GM12878 (cell line): ENCODE data around the gene PFKFB3. TPM values are rescaled to one million over a fixed set of nuclear protein-coding genes. Genes with fewer than 3 reads are reported as not detected.

ENCODE experiments used
- ATAC-seq: fragments of 200-7000 bp; cut with Tn5 transposase; 3 replicates; pipeline ENCODE4 v1.9.1; 2020; ENCODE audit warnings: mild to moderate bottlenecking, moderate library complexity
- BruUV-seq: library from RNA; stranded (reverse); fragments of 400-500 nt; replicated peaks from 2 replicates; lab custom pipeline; 2021; lab: Mats Ljungman, UMichigan
- CTCF ChIA-PET: fragments of 300-600 bp; sonication (Branson Sonifier 250); formaldehyde crosslinking; extraction: SDS; loops from one replicate; lab custom pipeline; 2021; ENCODE audit warnings: inconsistent platforms; lab: Yijun Ruan, JAX
- POLR2A ChIA-PET: fragments of 350-600 bp; formaldehyde crosslinking; extraction: SDS; loops from one replicate; lab custom pipeline; 2021; ENCODE audit warnings: inconsistent platforms; lab: Charles Lee
- RAD21 ChIA-PET: fragments of 300-600 bp; sonication (Branson Sonifier 250); formaldehyde crosslinking; loops from one replicate; lab custom pipeline; 2023; ENCODE audit warnings: antibody characterized with exemption; ENCODE audit not compliant: unreplicated experiment; lab: Charles Lee
- SMC1A ChIA-PET: fragments of 300-600 bp; sonication (Branson Sonifier 250); formaldehyde crosslinking; loops from one replicate; lab custom pipeline; 2023; ENCODE audit not compliant: unreplicated experiment, uncharacterized antibody; lab: Charles Lee
- DNase-seq: peaks from one replicate; pipeline ENCODE4 v3.0.0-alpha.2; 2011; ENCODE audit warnings: low read depth, low spot score
- FAIRE-seq: peaks from 3 replicates; lab custom pipeline; 2011; peaks lifted over from hg19 to GRCh38; lab: Jason Lieb, UNC
- H2AFZ ChIP-seq: 2 replicates; pipeline ENCODE4 v1.6.0; 2011; ENCODE audit warnings: low read depth, low read length, control low read depth; ENCODE audit not compliant: control insufficient read depth
- H3K27ac ChIP-seq: 2 replicates; pipeline ENCODE4 v1.5.1; 2011; ENCODE audit warnings: control low read depth; ENCODE audit not compliant: control insufficient read depth, insufficient read depth
- H3K27me3 ChIP-seq, 2 experiments: replicated peaks in 1 of 2; 2 replicates each; pipeline versions ENCODE4 v1.6.0 to v1.6.1; 2011; ENCODE audit warnings: low read length in 1 of 2; ENCODE audit not compliant: control insufficient read depth in 2 of 2, insufficient read depth in 2 of 2
- H3K36me3 ChIP-seq, 2 experiments: 2 replicates each; pipeline ENCODE4 v1.5.1; 2011; ENCODE audit warnings: low read length in 1 of 2; ENCODE audit not compliant: control insufficient read depth in 2 of 2, insufficient read depth in 2 of 2
- H3K4me1 ChIP-seq: 2 replicates; pipeline ENCODE4 v1.6.1; 2011; ENCODE audit warnings: mild to moderate bottlenecking, low read length, moderate library complexity, mixed read lengths; ENCODE audit not compliant: control insufficient read depth, insufficient read depth
- H3K4me2 ChIP-seq: 2 replicates; pipeline ENCODE4 v1.6.0; 2011; ENCODE audit warnings: control low read depth; ENCODE audit not compliant: control insufficient read depth, insufficient read depth
- H3K4me3 ChIP-seq: fragments of 200-600 bp; sonication (generic); 2 replicates; pipeline ENCODE4 v1.5.1; 2016
- H3K79me2 ChIP-seq: 2 replicates; pipeline ENCODE4 v1.6.0; 2011; ENCODE audit warnings: low read length; ENCODE audit not compliant: control insufficient read depth, insufficient read depth
- H3K9ac ChIP-seq: 2 replicates; pipeline ENCODE4 v1.8.0; 2011; ENCODE audit warnings: low read length, control low read depth, mixed read lengths; ENCODE audit not compliant: control insufficient read depth, insufficient read depth
- H3K9me3 ChIP-seq: replicated peaks from 3 replicates; pipeline ENCODE4 v1.5.1; 2011; ENCODE audit warnings: mild to moderate bottlenecking, low read length; ENCODE audit not compliant: control insufficient read depth, insufficient read depth
- H4K20me1 ChIP-seq: 2 replicates; pipeline ENCODE4 v1.6.0; 2011; ENCODE audit not compliant: control insufficient read depth, insufficient read depth
- BCL3 ChIP-seq: IDR thresholded peaks from 2 replicates; pipeline ENCODE4 v1.6.1; 2011; ENCODE audit warnings: borderline replicate concordance, low read depth, mild to moderate bottlenecking, moderate library complexity, low read length; ENCODE audit not compliant: insufficient read depth, poor library complexity, severe bottlenecking
- BHLHE40 ChIP-seq, 2 experiments: fragments of 450-650 bp in 1 of 2; IDR thresholded peaks; 2 replicates each; pipeline ENCODE4 v1.6.1; 2011 to 2017; ENCODE audit warnings: low read depth in 2 of 2, borderline replicate concordance in 1 of 2, improper control_type of control experiment in 1 of 2, low read length in 1 of 2, mild to moderate bottlenecking in 1 of 2
- BRCA1 ChIP-seq: IDR thresholded peaks from 2 replicates; pipeline ENCODE4 v1.6.1; 2011; ENCODE audit warnings: low read depth, low read length, improper control_type of control experiment
- CBX5 ChIP-seq: sonication (generic); IDR thresholded peaks from 2 replicates; pipeline ENCODE4 v1.6.1; 2016; ENCODE audit warnings: low read depth, moderate library complexity, mild to moderate bottlenecking, inconsistent platforms
- GABPA ChIP-seq: IDR thresholded peaks from 2 replicates; pipeline ENCODE4 v1.6.1; 2014; ENCODE audit warnings: antibody characterized with exemption, low read depth, mild to moderate bottlenecking, inconsistent platforms
- IKZF2 ChIP-seq, 2 experiments: fragments of 450-650 bp; IDR thresholded peaks; 2 replicates each; pipeline ENCODE4 v1.6.1; 2017; ENCODE audit warnings: mild to moderate bottlenecking in 2 of 2, moderate library complexity in 2 of 2
- KLF5 ChIP-seq: fragments of 450-650 bp; IDR thresholded peaks from 2 replicates; pipeline ENCODE4 v1.6.1; 2014; ENCODE audit warnings: mild to moderate bottlenecking; ENCODE audit not compliant: partially characterized antibody
- NFXL1 ChIP-seq: fragments of 450-650 bp; IDR thresholded peaks from 2 replicates; pipeline ENCODE4 v1.6.1; 2017; ENCODE audit warnings: antibody characterized with exemption, mild to moderate bottlenecking, borderline replicate concordance
- NFYA ChIP-seq: IDR thresholded peaks from 2 replicates; pipeline ENCODE4 v1.6.1; 2011; ENCODE audit warnings: low read depth, mild to moderate bottlenecking, low read length, improper control_type of control experiment, borderline replicate concordance
- NR2F1 ChIP-seq: fragments of 450-650 bp; conservative IDR thresholded peaks from 2 replicates; pipeline ENCODE4 v1.6.1; 2017; ENCODE audit warnings: mild to moderate bottlenecking
- NRF1 ChIP-seq: conservative IDR thresholded peaks from 2 replicates; pipeline ENCODE4 v1.6.1; 2011; ENCODE audit warnings: mild to moderate bottlenecking, low read depth, low read length, improper control_type of control experiment
- POLR2AphosphoS2 ChIP-seq: IDR thresholded peaks from 2 replicates; pipeline ENCODE4 v1.6.1; 2011; ENCODE audit warnings: low read depth, mild to moderate bottlenecking, low read length, improper control_type of control experiment, moderate library complexity
- RAD51 ChIP-seq: fragments of 450-650 bp; IDR thresholded peaks from 2 replicates; pipeline ENCODE4 v1.6.1; 2016; ENCODE audit warnings: moderate library complexity, mild to moderate bottlenecking, inconsistent platforms
- REST ChIP-seq: IDR thresholded peaks from 2 replicates; pipeline ENCODE4 v1.6.1; 2012; ENCODE audit warnings: mild to moderate bottlenecking, low read depth, low read length
- USF2 ChIP-seq: IDR thresholded peaks from 2 replicates; pipeline ENCODE4 v1.6.1; 2011; ENCODE audit warnings: low read depth, low read length, improper control_type of control experiment, borderline replicate concordance
- ZNF217 ChIP-seq: fragments of 450-650 bp; IDR thresholded peaks from 2 replicates; pipeline ENCODE4 v1.6.1; 2017; ENCODE audit warnings: antibody characterized with exemption, mild to moderate bottlenecking
- WGBS: methylation state at CpG from one replicate; pipeline ENCODE4 v1.1.6; 2016; ENCODE audit warnings: low lambda C conversion rate; ENCODE audit not compliant: insufficient replicate concordance, insufficient coverage; ENCODE audit errors: missing lambda C conversion rate; 5-methylcytosine and 5-hydroxymethylcytosine counted together
- in situ Hi-C: fragments of 300-500 bp; cut with MboI; formaldehyde crosslinking; loops from 9 replicates; pipeline ENCODE4 v1.14.3; 2018; ENCODE audit warnings: mixed read lengths
- intact Hi-C: fragments of 100-400 bp; cut with micrococcal nuclease; formaldehyde crosslinking; loops from one replicate; pipeline ENCODE4 v1.14.2; 2022; ENCODE audit not compliant: unreplicated experiment
- polyA plus RNA-seq, 11 experiments: library from polyadenylated mRNA; depleted of rRNA in 4 of 11; unstranded in 6 of 11; stranded (reverse) in 5 of 11; fragments of >200 nt; fragmentation: Nextera tagmentation in 4 of 11; fragmentation: Illumina TruSeq in 1 of 11; extraction: Ambion mirVana in 4 of 11; extraction: Trizol in 1 of 11; gene quantifications; 1 replicate in 1 of 11; 2 replicates in 10 of 11; pipeline versions ENCODE4 v1.2.1 to v1.2.3, GENCODE V29; 2011 to 2016; ENCODE audit warnings: inconsistent platforms in 2 of 11, missing spikeins in 2 of 11, low read depth in 1 of 11
- total RNA-seq, 4 experiments: library from RNA; depleted of rRNA in 3 of 4; stranded (reverse); fragments of >200 nt in 3 of 4; fragmentation: Illumina TruSeq in 1 of 4; extraction: Trizol in 1 of 4; gene quantifications; 2 replicates each; pipeline versions ENCODE4 v1.2.1 to v1.2.3, GENCODE V29; 2013 to 2021

The PFKFB3 gene
- total and polyA plus RNA-seq, 10 of the 15 experiments (the other 5 are each of a cell fraction or from before 2014, with no cell fraction given): 1.6 to 46.7 (median 13.7) TPM

GRCh38 chr10:6158276-6158675 lies 44.5 kb upstream of the PFKFB3 start (continued):
- TF ChIP-seq REST (no peak), BCL3 (no peak), NRF1 (no peak), IKZF2 (IDR thresholded peaks at IDR 0.05) (no peak), NFXL1 (no peak)

GRCh38 chr10:6161921-6162320 lies 40.8 kb upstream of the PFKFB3 start:
- 98% methylated on average over 3 of the region's 3 CpGs for WGBS
- no peaks in the 10 kb centered on the region for H3K9me3 ChIP-seq
- no peaks in the 10 kb centered on the region for H3K27me3 ChIP-seq
- CTCF ChIA-PET: interaction anchor here (1.0 to 2.9 kb wide), 8 partner anchors 10 to 247 kb away, joined by 3 to 32 read pairs (median 6); partner anchors contain the start of gene PFKFB3
- H4K20me1 ChIP-seq: no peaks in the 10 kb centered on the region; the same call in 1 of the 2 replicates
- in situ Hi-C loops: no loop called here
- SMC1A ChIA-PET: interaction anchor here (1.0 to 2.5 kb wide), 4 partner anchors 9 to 51 kb away, joined by 3 to 11 read pairs (median 7); no protein-coding TSS in a partner anchor
- RAD21 ChIA-PET: interaction anchor here (1.2 to 1.8 kb wide), 3 partner anchors 9 to 40 kb away, joined by 3 to 6 read pairs (median 5); partner anchors contain the start of gene PFKFB3
- H3K36me3 ChIP-seq: no peaks in the 10 kb centered on the region; a peak in 1 of 4 replicates
- ATAC-seq (no peak), FAIRE-seq (no peak), DNase-seq (no peak)
- no peak overlapping the region for H3K4me2 ChIP-seq
- H3K4me3 ChIP-seq: no peak overlapping the region
- POLR2A ChIA-PET: interaction anchor here (0.6 kb wide), 1 partner anchor 17 kb away, joined by 3 read pairs; no protein-coding TSS in a partner anchor
- intact Hi-C loops: loop anchor here (2.0 kb wide), 1 partner anchor 41 kb away; the partner anchor contains the start of gene PFKFB3
- no peaks in the 10 kb centered on the region; the same call in 1 of the 2 replicates for H3K4me1 ChIP-seq
- BruUV-seq: no TSS peak
- H2AFZ ChIP-seq: no peak overlapping the region
- no peak overlapping the region for H3K9ac ChIP-seq
- no peak overlapping the region for H3K27ac ChIP-seq
- H3K79me2 ChIP-seq: peaks cover 31% of the 10 kb centered on the region
- TF ChIP-seq CBX5: no peak
- no peak for TF ChIP-seq IKZF2 (IDR thresholded peaks at IDR 0.05)
- no peak for TF ChIP-seq GABPA
- no peak for TF ChIP-seq BHLHE40 (IDR thresholded peaks at IDR 0.05; ENCODE audit: borderline replicate concordance in 1 of 2, low read depth in 2 of 2, low read length in 1 of 2)
- TF ChIP-seq NFYA: no peak
- no peak for TF ChIP-seq RAD51
- no peak for TF ChIP-seq KLF5
- no peak for TF ChIP-seq NR2F1
- TF ChIP-seq USF2: no peak
- no peak for TF ChIP-seq BRCA1
- no peak for TF ChIP-seq POLR2AphosphoS2
- TF ChIP-seq ZNF217: no peak
